ENCODE data around the gene ERAS. TPM values are rescaled to one million over a fixed set of nuclear protein-coding genes. Genes with fewer than 3 reads are reported as not detected.

ERAS gene
- total and polyA plus RNA-seq, 2 experiments from 2014 or later, result 1.3 to 2.4 TPM

GRCh38 chrX:48816014-48816810 is 10.1 kb upstream of the ERAS start:
- Mint-ChIP-seq H3K9me3 (no peaks in the 10 kb centered on the region), H3K4me3 (no peak overlapping the region), H3K27me3 (ENCODE audit: insufficient read depth, low read depth, poor library complexity) (no peaks in the 10 kb centered on the region), H3K27ac (no peak overlapping the region), H3K4me1 (no peaks in the 10 kb centered on the region), H3K36me3 (ENCODE audit: low read depth) (peaks cover 7% of the 10 kb centered on the region; the same call in 2 of the 3 replicates)
- DNase-seq (ENCODE audit: low spot score) (no peak), ATAC-seq (no peak)
- H3K36me3 ChIP-seq (ENCODE audit: insufficient read depth), result no peaks in the 10 kb centered on the region
- H3K27me3 ChIP-seq (ENCODE audit: insufficient read depth), result no peaks in the 10 kb centered on the region
- H3K4me3 ChIP-seq, result no peak overlapping the region
- no peaks in the 10 kb centered on the region for H3K4me1 ChIP-seq (ENCODE audit: insufficient read depth)
- H4K20me1 ChIP-seq (replicated peaks; ENCODE audit: insufficient read depth), result no peaks in the 10 kb centered on the region
- no peaks in the 10 kb centered on the region for H3K9me2 ChIP-seq (ENCODE audit: insufficient read depth)
- no peaks in the 10 kb centered on the region for H3F3A ChIP-seq (replicated peaks; ENCODE audit: low read depth)
- no peaks in the 10 kb centered on the region for H3K79me2 ChIP-seq (replicated peaks; ENCODE audit: insufficient read depth)
- no peak overlapping the region for H3K27ac ChIP-seq (ENCODE audit: low read depth)
- no peak overlapping the region for H2AFZ ChIP-seq
- H3K4me2 ChIP-seq, result no peak overlapping the region
- TF ChIP-seq STAT1 (IDR thresholded peaks at IDR 0.05; ENCODE audit: unreplicated experiment) (no peak), POLR2AphosphoS5 (IDR thresholded peaks at IDR 0.05; ENCODE audit: low read depth) (no peak), EZH2phosphoT487 (IDR thresholded peaks at IDR 0.05; ENCODE audit: unreplicated experiment) (no peak), CREB1 (CRISPR knock-in tag; IDR thresholded peaks at IDR 0.05; ENCODE audit: low read depth) (no peak), REST (IDR thresholded peaks at IDR 0.05; ENCODE audit: unreplicated experiment) (no peak), ZNF114 (CRISPR knock-in tag; IDR thresholded peaks at IDR 0.05) (no peak), ZNF331 (CRISPR knock-in tag; IDR thresholded peaks at IDR 0.05; ENCODE audit: low read depth) (no peak), NANOG (IDR thresholded peaks at IDR 0.05; ENCODE audit: borderline replicate concordance) (no peak)
- TF ChIP-seq, protein P1, sequence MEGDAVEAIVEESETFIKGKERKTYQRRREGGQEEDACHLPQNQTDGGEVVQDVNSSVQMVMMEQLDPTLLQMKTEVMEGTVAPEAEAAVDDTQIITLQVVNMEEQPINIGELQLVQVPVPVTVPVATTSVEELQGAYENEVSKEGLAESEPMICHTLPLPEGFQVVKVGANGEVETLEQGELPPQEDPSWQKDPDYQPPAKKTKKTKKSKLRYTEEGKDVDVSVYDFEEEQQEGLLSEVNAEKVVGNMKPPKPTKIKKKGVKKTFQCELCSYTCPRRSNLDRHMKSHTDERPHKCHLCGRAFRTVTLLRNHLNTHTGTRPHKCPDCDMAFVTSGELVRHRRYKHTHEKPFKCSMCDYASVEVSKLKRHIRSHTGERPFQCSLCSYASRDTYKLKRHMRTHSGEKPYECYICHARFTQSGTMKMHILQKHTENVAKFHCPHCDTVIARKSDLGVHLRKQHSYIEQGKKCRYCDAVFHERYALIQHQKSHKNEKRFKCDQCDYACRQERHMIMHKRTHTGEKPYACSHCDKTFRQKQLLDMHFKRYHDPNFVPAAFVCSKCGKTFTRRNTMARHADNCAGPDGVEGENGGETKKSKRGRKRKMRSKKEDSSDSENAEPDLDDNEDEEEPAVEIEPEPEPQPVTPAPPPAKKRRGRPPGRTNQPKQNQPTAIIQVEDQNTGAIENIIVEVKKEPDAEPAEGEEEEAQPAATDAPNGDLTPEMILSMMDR (conservative IDR thresholded peaks at IDR 0.05; ENCODE audit: low read depth in 2 of 2), result no peak; a peak in 1 of 4 replicates
- TF ChIP-seq, protein P2, sequence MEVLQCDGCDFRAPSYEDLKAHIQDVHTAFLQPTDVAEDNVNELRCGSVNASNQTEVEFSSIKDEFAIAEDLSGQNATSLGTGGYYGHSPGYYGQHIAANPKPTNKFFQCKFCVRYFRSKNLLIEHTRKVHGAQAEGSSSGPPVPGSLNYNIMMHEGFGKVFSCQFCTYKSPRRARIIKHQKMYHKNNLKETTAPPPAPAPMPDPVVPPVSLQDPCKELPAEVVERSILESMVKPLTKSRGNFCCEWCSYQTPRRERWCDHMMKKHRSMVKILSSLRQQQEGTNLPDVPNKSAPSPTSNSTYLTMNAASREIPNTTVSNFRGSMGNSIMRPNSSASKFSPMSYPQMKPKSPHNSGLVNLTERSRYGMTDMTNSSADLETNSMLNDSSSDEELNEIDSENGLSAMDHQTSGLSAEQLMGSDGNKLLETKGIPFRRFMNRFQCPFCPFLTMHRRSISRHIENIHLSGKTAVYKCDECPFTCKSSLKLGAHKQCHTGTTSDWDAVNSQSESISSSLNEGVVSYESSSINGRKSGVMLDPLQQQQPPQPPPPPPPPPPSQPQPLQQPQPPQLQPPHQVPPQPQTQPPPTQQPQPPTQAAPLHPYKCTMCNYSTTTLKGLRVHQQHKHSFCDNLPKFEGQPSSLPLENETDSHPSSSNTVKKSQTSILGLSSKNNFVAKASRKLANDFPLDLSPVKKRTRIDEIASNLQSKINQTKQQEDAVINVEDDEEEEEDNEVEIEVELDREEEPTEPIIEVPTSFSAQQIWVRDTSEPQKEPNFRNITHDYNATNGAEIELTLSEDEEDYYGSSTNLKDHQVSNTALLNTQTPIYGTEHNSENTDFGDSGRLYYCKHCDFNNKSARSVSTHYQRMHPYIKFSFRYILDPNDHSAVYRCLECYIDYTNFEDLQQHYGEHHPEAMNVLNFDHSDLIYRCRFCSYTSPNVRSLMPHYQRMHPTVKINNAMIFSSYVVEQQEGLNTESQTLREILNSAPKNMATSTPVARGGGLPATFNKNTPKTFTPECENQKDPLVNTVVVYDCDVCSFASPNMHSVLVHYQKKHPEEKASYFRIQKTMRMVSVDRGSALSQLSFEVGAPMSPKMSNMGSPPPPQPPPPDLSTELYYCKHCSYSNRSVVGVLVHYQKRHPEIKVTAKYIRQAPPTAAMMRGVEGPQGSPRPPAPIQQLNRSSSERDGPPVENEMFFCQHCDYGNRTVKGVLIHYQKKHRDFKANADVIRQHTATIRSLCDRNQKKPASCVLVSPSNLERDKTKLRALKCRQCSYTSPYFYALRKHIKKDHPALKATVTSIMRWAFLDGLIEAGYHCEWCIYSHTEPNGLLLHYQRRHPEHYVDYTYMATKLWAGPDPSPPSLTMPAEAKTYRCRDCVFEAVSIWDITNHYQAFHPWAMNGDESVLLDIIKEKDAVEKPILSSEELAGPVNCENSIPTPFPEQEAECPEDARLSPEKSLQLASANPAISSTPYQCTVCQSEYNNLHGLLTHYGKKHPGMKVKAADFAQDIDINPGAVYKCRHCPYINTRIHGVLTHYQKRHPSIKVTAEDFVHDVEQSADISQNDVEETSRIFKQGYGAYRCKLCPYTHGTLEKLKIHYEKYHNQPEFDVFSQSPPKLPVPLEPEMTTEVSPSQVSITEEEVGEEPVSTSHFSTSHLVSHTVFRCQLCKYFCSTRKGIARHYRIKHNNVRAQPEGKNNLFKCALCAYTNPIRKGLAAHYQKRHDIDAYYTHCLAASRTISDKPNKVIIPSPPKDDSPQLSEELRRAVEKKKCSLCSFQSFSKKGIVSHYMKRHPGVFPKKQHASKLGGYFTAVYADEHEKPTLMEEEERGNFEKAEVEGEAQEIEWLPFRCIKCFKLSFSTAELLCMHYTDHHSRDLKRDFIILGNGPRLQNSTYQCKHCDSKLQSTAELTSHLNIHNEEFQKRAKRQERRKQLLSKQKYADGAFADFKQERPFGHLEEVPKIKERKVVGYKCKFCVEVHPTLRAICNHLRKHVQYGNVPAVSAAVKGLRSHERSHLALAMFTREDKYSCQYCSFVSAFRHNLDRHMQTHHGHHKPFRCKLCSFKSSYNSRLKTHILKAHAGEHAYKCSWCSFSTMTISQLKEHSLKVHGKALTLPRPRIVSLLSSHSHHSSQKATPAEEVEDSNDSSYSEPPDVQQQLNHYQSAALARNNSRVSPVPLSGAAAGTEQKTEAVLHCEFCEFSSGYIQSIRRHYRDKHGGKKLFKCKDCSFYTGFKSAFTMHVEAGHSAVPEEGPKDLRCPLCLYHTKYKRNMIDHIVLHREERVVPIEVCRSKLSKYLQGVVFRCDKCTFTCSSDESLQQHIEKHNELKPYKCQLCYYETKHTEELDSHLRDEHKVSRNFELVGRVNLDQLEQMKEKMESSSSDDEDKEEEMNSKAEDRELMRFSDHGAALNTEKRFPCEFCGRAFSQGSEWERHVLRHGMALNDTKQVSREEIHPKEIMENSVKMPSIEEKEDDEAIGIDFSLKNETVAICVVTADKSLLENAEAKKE (CRISPR knock-in tag; IDR thresholded peaks at IDR 0.05), result no peak
- TF ChIP-seq, protein P3, sequence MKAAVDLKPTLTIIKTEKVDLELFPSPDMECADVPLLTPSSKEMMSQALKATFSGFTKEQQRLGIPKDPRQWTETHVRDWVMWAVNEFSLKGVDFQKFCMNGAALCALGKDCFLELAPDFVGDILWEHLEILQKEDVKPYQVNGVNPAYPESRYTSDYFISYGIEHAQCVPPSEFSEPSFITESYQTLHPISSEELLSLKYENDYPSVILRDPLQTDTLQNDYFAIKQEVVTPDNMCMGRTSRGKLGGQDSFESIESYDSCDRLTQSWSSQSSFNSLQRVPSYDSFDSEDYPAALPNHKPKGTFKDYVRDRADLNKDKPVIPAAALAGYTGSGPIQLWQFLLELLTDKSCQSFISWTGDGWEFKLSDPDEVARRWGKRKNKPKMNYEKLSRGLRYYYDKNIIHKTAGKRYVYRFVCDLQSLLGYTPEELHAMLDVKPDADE (IDR thresholded peaks at IDR 0.05), result no peak
